Neuronal stem cell (in vitro differentiated cells): Measurements from ENCODE around the gene CARD10.

Experiments used
- DNase-seq: peaks from one replicate; pipeline ENCODE4 v3.0.0-alpha.2; 2013; ENCODE audit warnings: low spot score
- H2AFZ ChIP-seq: one replicate; pipeline ENCODE4 v1.6.1; 2013; ENCODE audit warnings: mild to moderate bottlenecking, low read length, inconsistent platforms
- H2AK5ac ChIP-seq: 2 replicates; pipeline ENCODE4 v1.6.1; 2013; ENCODE audit warnings: low read depth, mild to moderate bottlenecking, inconsistent platforms, low read length, moderate library complexity, mixed read lengths
- H2BK120ac ChIP-seq: 2 replicates; pipeline ENCODE4 v1.6.1; 2013; ENCODE audit warnings: low read depth, mild to moderate bottlenecking, inconsistent platforms, low read length, moderate library complexity, mixed read lengths
- H2BK12ac ChIP-seq: one replicate; pipeline ENCODE4 v1.6.1; 2013; ENCODE audit warnings: low read length, inconsistent platforms
- H2BK15ac ChIP-seq: 2 replicates; pipeline ENCODE4 v1.6.1; 2013; ENCODE audit warnings: mild to moderate bottlenecking, low read length, inconsistent platforms, mixed read lengths
- H2BK5ac ChIP-seq: one replicate; pipeline ENCODE4 v1.6.1; 2013; ENCODE audit warnings: inconsistent platforms, mild to moderate bottlenecking, low read length, moderate library complexity
- H3K14ac ChIP-seq: one replicate; pipeline ENCODE4 v1.6.1; 2013; ENCODE audit warnings: low read length, inconsistent platforms
- H3K18ac ChIP-seq: 2 replicates; pipeline ENCODE4 v1.6.1; 2013; ENCODE audit warnings: low read length, inconsistent platforms
- H3K23ac ChIP-seq: 2 replicates; pipeline ENCODE4 v1.6.1; 2013; ENCODE audit warnings: low read depth, mild to moderate bottlenecking, mixed read lengths, low read length, inconsistent platforms; ENCODE audit not compliant: poor library complexity
- H3K27ac ChIP-seq: replicated peaks from 3 replicates; pipeline ENCODE4 v1.5.1; 2013; ENCODE audit warnings: low read length, inconsistent platforms
- H3K27me3 ChIP-seq, 3 experiments: 2 replicates each; pipeline ENCODE4 v1.6.1; 2013; ENCODE audit warnings: low read length in 3 of 3, mild to moderate bottlenecking in 2 of 3, inconsistent platforms in 1 of 3, low read depth in 1 of 3, mixed read lengths in 1 of 3, moderate library complexity in 1 of 3; ENCODE audit not compliant: control insufficient read depth in 3 of 3, insufficient read depth in 3 of 3
- H3K36me3 ChIP-seq, 2 donors: replicated peaks in 1 of 2; 2 replicates each; pipeline ENCODE4 v1.6.1; 2013; ENCODE audit warnings: low read length in 2 of 2; ENCODE audit not compliant: control insufficient read depth in 2 of 2, insufficient read depth in 2 of 2
- H3K4ac ChIP-seq: 2 replicates; pipeline ENCODE4 v1.6.1; 2013; ENCODE audit warnings: inconsistent platforms, mild to moderate bottlenecking, low read length, moderate library complexity
- H3K4me1 ChIP-seq, 2 donors: 1 replicate in 1 of 2; 2 replicates in 1 of 2; pipeline ENCODE4 v1.6.1; 2013; ENCODE audit warnings: low read length in 2 of 2, low read depth in 1 of 2; ENCODE audit not compliant: control insufficient read depth in 2 of 2, insufficient read depth in 1 of 2
- H3K4me2 ChIP-seq: one replicate; pipeline ENCODE4 v1.6.1; 2013; ENCODE audit warnings: mild to moderate bottlenecking, low read length, inconsistent platforms; ENCODE audit not compliant: insufficient read depth, poor library complexity, severe bottlenecking
- H3K4me3 ChIP-seq, 2 donors: 2 replicates each; pipeline ENCODE4 v1.5.1; 2013; ENCODE audit warnings: low read length in 2 of 2, mild to moderate bottlenecking in 2 of 2, inconsistent platforms in 1 of 2, moderate library complexity in 1 of 2
- H3K79me1 ChIP-seq: one replicate; pipeline ENCODE4 v1.6.1; 2013; ENCODE audit warnings: low read depth, mild to moderate bottlenecking, inconsistent platforms, low read length, moderate library complexity
- H3K9ac ChIP-seq: one replicate; pipeline ENCODE4 v1.6.1; 2013; ENCODE audit warnings: mild to moderate bottlenecking, low read depth, low read length, inconsistent platforms; ENCODE audit not compliant: poor library complexity
- H3K9me3 ChIP-seq, 2 donors: replicated peaks in 1 of 2; 2 replicates each; pipeline versions ENCODE3 to v1.6.1; 2013; ENCODE audit warnings: low read length in 2 of 2, mild to moderate bottlenecking in 2 of 2, inconsistent platforms in 1 of 2, low read depth in 1 of 2, mixed read lengths in 1 of 2, moderate library complexity in 1 of 2; ENCODE audit not compliant: control insufficient read depth in 2 of 2, insufficient read depth in 1 of 2
- H4K8ac ChIP-seq: one replicate; pipeline ENCODE4 v1.6.1; 2013; ENCODE audit warnings: low read depth, mild to moderate bottlenecking, inconsistent platforms, low read length, moderate library complexity
- H4K91ac ChIP-seq: one replicate; pipeline ENCODE4 v1.6.1; 2013; ENCODE audit warnings: low read length, low read depth, mild to moderate bottlenecking, inconsistent platforms; ENCODE audit not compliant: poor library complexity
- WGBS, 2 donors: extraction: QIAGEN DNeasy Blood & Tissue Kit; methylation state at CpG; one replicate each; pipeline ENCODE4 v1.1.7; 2013; ENCODE audit warnings: missing lambda C conversion rate in 2 of 2, mixed read lengths in 1 of 2; ENCODE audit not compliant: insufficient read length in 2 of 2, insufficient replicate concordance in 1 of 2; ENCODE audit errors: extremely low coverage in 2 of 2; 5-methylcytosine and 5-hydroxymethylcytosine counted together

CARD10 gene

GRCh38 chr22:37563153-37564081, 44.2 kb upstream of the CARD10 start:
- Histone ChIP-seq H3K4me1 (peaks cover 16 to 27% of the 10 kb centered on the region in 2 donors), H2BK120ac (no peak overlapping the region)

GRCh38 chr22:37562049-37562875, 43.0 kb upstream of the CARD10 start:
- Histone ChIP-seq H2BK120ac (no peak overlapping the region), H2AFZ (no peak overlapping the region), H2AK5ac (peak overlapping the region; percentile 90), H3K9ac (peak overlapping the region; percentile 18), H3K23ac (peak overlapping the region; percentile 47), H2BK15ac (peak overlapping the region; percentile 42), H3K27me3 (peaks cover 0 to 14% (median 0%) of the 10 kb centered on the region in 3 experiments), H3K36me3 (peaks cover 3 to 37% of the 10 kb centered on the region in 2 donors), H3K9me3 (no peaks in the 10 kb centered on the region), H3K14ac (no peak overlapping the region), H4K8ac (no peak overlapping the region), H4K91ac (peak overlapping the region; percentile 27), H3K4ac (no peak overlapping the region), H3K4me1 (peaks cover 16 to 27% of the 10 kb centered on the region in 2 donors), H3K4me2 (no peak overlapping the region), H2BK5ac (no peak overlapping the region), H3K27ac (no peak overlapping the region), H2BK12ac (peak overlapping the region; percentile 44), H3K79me1 (peaks cover 5% of the 10 kb centered on the region), H3K18ac (peak overlapping the region; percentile 69), H3K4me3 (peak overlapping the region in 1 of 2 donors; percentile 86)
- no CpG with 5 or more reads among the region's 14 CpGs for WGBS, 2 donors
- DNase-seq, result no peak

More at GRCh38 chr22:37563153-37564081, 44.2 kb upstream of the CARD10 start:
- H3K9ac ChIP-seq, result no peak overlapping the region
- no peaks in the 10 kb centered on the region for H3K9me3 ChIP-seq
- peaks cover 5 to 48% of the 10 kb centered on the region in 2 donors for H3K36me3 ChIP-seq
- no peak overlapping the region for H4K8ac ChIP-seq
- no peak overlapping the region for H2BK5ac ChIP-seq
- H2AK5ac ChIP-seq, result no peak overlapping the region
- no peak overlapping the region for H3K4me3 ChIP-seq
- H3K14ac ChIP-seq, result peak overlapping the region; percentile 87
- H2BK15ac ChIP-seq, result no peak overlapping the region
- no peak overlapping the region for H3K4ac ChIP-seq
- H3K27ac ChIP-seq, result no peak overlapping the region
- H3K27me3 ChIP-seq, result peaks cover 0 to 14% (median 0%) of the 10 kb centered on the region in 3 experiments
- peaks cover 7% of the 10 kb centered on the region for H3K79me1 ChIP-seq
- H3K23ac ChIP-seq, result peak overlapping the region; percentile 34
- H2AFZ ChIP-seq, result no peak overlapping the region
- no peak overlapping the region for H2BK12ac ChIP-seq
- no peak for DNase-seq
- WGBS, 2 donors, result no CpG with 5 or more reads among the region's 14 CpGs
- H3K4me2 ChIP-seq, result no peak overlapping the region
- H4K91ac ChIP-seq, result no peak overlapping the region
- no peak overlapping the region for H3K18ac ChIP-seq

- peak overlapping the region; percentile 27 for H4K91ac ChIP-seq
- peak overlapping the region; percentile 97 for H3K18ac ChIP-seq
- H3K4me1 ChIP-seq, result peaks cover 21 to 33% of the 10 kb centered on the region in 2 donors
- no peaks in the 10 kb centered on the region for H3K9me3 ChIP-seq
- H3K79me1 ChIP-seq, result peaks cover 5% of the 10 kb centered on the region
- peak overlapping the region; percentile 86 for H3K4ac ChIP-seq
- H3K4me2 ChIP-seq, result peak overlapping the region; percentile 96
- peak overlapping the region; percentile 44 for H2BK12ac ChIP-seq
- H2BK120ac ChIP-seq, result peak overlapping the region; percentile 53
- WGBS, 2 donors, result no CpG with 5 or more reads among the region's 56 CpGs
- H3K14ac ChIP-seq, result peak overlapping the region; percentile 75
- H2BK15ac ChIP-seq, result peak overlapping the region; percentile 97
- peaks cover 0 to 29% of the 10 kb centered on the region in 2 donors for H3K36me3 ChIP-seq
- H3K9ac ChIP-seq, result peak overlapping the region; percentile 94
- no peak overlapping the region for H3K27ac ChIP-seq
- H3K27me3 ChIP-seq, result peaks cover 0 to 14% (median 0%) of the 10 kb centered on the region in 3 experiments
- H2BK5ac ChIP-seq, result peak overlapping the region; percentile 18
- no peak overlapping the region for H4K8ac ChIP-seq
- H3K4me3 ChIP-seq, result peak overlapping the region; percentile 85 to 86
- H2AFZ ChIP-seq, result peak overlapping the region; percentile 93
- H2AK5ac ChIP-seq, result peak overlapping the region; percentile 96
- peak; percentile 79 for DNase-seq
- H3K23ac ChIP-seq, result peak overlapping the region; percentile 83
These were observed 42.2 kb upstream of the CARD10 start for GRCh38 chr22:37561212-37562048.
